Measurements from ENCODE around the gene LHX3.

The LHX3 gene

GRCh38 chr9:136226680-136227407 is 21.9 kb upstream of the LHX3 start:
- DNase-seq (ENCODE audit: low read depth), result no peak

- no peak for DNase-seq (ENCODE audit: low read depth)
Measured at GRCh38 chr9:136225748-136226679, 21.1 kb upstream of the LHX3 start.

GRCh38 chr9:136225366-136225747 is 20.4 kb upstream of the LHX3 start:
- no peak for DNase-seq (ENCODE audit: low read depth)

- no peak for DNase-seq (ENCODE audit: low read depth)
Measured at GRCh38 chr9:136223871-136224640, 19.1 kb upstream of the LHX3 start.

GRCh38 chr9:136222906-136223285 is 18.0 kb upstream of the LHX3 start:
- DNase-seq (ENCODE audit: low read depth), result no peak

GRCh38 chr9:136222166-136222905 is 17.4 kb upstream of the LHX3 start:
- no peak for DNase-seq (ENCODE audit: low read depth)

GRCh38 chr9:136220017-136220729 is 15.2 kb upstream of the LHX3 start:
- no peak for DNase-seq (ENCODE audit: low read depth)

GRCh38 chr9:136219276-136219675 is 14.3 kb upstream of the LHX3 start:
- DNase-seq (ENCODE audit: low read depth), result no peak

- no peak for DNase-seq (ENCODE audit: low read depth)
Measured at GRCh38 chr9:136218673-136219072, 13.7 kb upstream of the LHX3 start.

GRCh38 chr9:136218271-136218670 is 13.3 kb upstream of the LHX3 start:
- no peak for DNase-seq (ENCODE audit: low read depth)

GRCh38 chr9:136216541-136217244 is 11.8 kb upstream of the LHX3 start:
- no peak for DNase-seq (ENCODE audit: low read depth)

GRCh38 chr9:136213733-136214132 is 8.8 kb upstream of the LHX3 start:
- no peak for DNase-seq (ENCODE audit: low read depth)

GRCh38 chr9:136212345-136212950 is 7.5 kb upstream of the LHX3 start:
- DNase-seq (ENCODE audit: low read depth), result no peak

- no peak for DNase-seq (ENCODE audit: low read depth)
Measured at GRCh38 chr9:136211441-136212344, 6.8 kb upstream of the LHX3 start.

- DNase-seq (ENCODE audit: low read depth), result no peak
Measured at GRCh38 chr9:136211006-136211405, 6.1 kb upstream of the LHX3 start.

GRCh38 chr9:136210276-136210675 is 5.3 kb upstream of the LHX3 start:
- no peak for DNase-seq (ENCODE audit: low read depth)

- no peak for DNase-seq (ENCODE audit: low read depth)
Measured at GRCh38 chr9:136209786-136210185, 4.9 kb upstream of the LHX3 start.

GRCh38 chr9:136209232-136209631 is 4.3 kb upstream of the LHX3 start:
- no peak for DNase-seq (ENCODE audit: low read depth)

- DNase-seq (ENCODE audit: low read depth), result no peak
Measured at GRCh38 chr9:136208675-136209074, 3.7 kb upstream of the LHX3 start.
